ENCODE results near the gene CTNNBIP1.

- TF ChIP-seq ARNTL (CRISPR knock-in tag; IDR thresholded peaks at IDR 0.05; ENCODE audit: borderline replicate concordance, low read depth) (no peak), PPARA (CRISPR knock-in tag; IDR thresholded peaks at IDR 0.05; ENCODE audit: borderline replicate concordance) (no peak), ISL1 (CRISPR knock-in tag; IDR thresholded peaks at IDR 0.05) (no peak), POU6F1 (CRISPR knock-in tag; IDR thresholded peaks at IDR 0.05; ENCODE audit: borderline replicate concordance, low read depth) (no peak), ZFP30 (CRISPR knock-in tag; IDR thresholded peaks at IDR 0.05) (no peak), SNAI2 (CRISPR knock-in tag; IDR thresholded peaks at IDR 0.05) (no peak), CSDC2 (CRISPR knock-in tag; IDR thresholded peaks at IDR 0.05) (no peak), BACH2 (CRISPR knock-in tag; IDR thresholded peaks at IDR 0.05; ENCODE audit: borderline replicate concordance) (no peak), GLIS3 (CRISPR knock-in tag; IDR thresholded peaks at IDR 0.05) (no peak)
- TF ChIP-seq, protein P1, sequence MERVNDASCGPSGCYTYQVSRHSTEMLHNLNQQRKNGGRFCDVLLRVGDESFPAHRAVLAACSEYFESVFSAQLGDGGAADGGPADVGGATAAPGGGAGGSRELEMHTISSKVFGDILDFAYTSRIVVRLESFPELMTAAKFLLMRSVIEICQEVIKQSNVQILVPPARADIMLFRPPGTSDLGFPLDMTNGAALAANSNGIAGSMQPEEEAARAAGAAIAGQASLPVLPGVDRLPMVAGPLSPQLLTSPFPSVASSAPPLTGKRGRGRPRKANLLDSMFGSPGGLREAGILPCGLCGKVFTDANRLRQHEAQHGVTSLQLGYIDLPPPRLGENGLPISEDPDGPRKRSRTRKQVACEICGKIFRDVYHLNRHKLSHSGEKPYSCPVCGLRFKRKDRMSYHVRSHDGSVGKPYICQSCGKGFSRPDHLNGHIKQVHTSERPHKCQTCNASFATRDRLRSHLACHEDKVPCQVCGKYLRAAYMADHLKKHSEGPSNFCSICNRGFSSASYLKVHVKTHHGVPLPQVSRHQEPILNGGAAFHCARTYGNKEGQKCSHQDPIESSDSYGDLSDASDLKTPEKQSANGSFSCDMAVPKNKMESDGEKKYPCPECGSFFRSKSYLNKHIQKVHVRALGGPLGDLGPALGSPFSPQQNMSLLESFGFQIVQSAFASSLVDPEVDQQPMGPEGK (CRISPR knock-in tag; IDR thresholded peaks at IDR 0.05; ENCODE audit: borderline replicate concordance): no peak
These were observed 39.5 kb downstream of the CTNNBIP1 start for GRCh38 chr1:9870572-9870971.
